ENCODE measurements around the gene LIMK2. TPM values are rescaled to one million over a fixed set of nuclear protein-coding genes. Genes with fewer than 3 reads are reported as not detected.

The LIMK2 gene

GRCh38 chr22:31328544-31328960, 116.5 kb downstream of the LIMK2 start:
- H3K36me3 ChIP-seq (ENCODE audit: control insufficient read depth, insufficient read depth, low read length) = peaks cover 29% of the 10 kb centered on the region
- no peak overlapping the region for H3K27ac ChIP-seq (ENCODE audit: low read depth, low read length)
- H4K8ac ChIP-seq (ENCODE audit: low read depth, low read length) = no peak overlapping the region
- H2BK5ac ChIP-seq (ENCODE audit: low read length) = no peak overlapping the region
- no peak overlapping the region for H3K4ac ChIP-seq (ENCODE audit: low read depth, low read length)
- H3K27me3 ChIP-seq (ENCODE audit: insufficient read depth, low read length, poor library complexity) = no peaks in the 10 kb centered on the region
- no peak overlapping the region for H3K4me3 ChIP-seq (ENCODE audit: low read length)
- no peak overlapping the region for H3K4me2 ChIP-seq (ENCODE audit: low read length)
- H3K18ac ChIP-seq (ENCODE audit: low read length) = no peak overlapping the region
- no peak for DNase-seq
- no peak overlapping the region for H3K9ac ChIP-seq (ENCODE audit: low read length)
- no peaks in the 10 kb centered on the region for H3K4me1 ChIP-seq (ENCODE audit: control insufficient read depth, low read depth, low read length)
- H2BK15ac ChIP-seq (replicated peaks; ENCODE audit: low read depth) = no peak overlapping the region
- H3K56ac ChIP-seq (ENCODE audit: low read length) = no peak overlapping the region
- peaks cover 12% of the 10 kb centered on the region for H3K79me1 ChIP-seq (ENCODE audit: low read length)
- no CpG with 5 or more reads among the region's 13 CpGs for WGBS (ENCODE audit: extremely low coverage, insufficient coverage, low lambda C conversion rate)
- no peak overlapping the region for H2BK120ac ChIP-seq (ENCODE audit: low read depth, low read length)
- H4K5ac ChIP-seq (ENCODE audit: low read length) = no peak overlapping the region
- no peak overlapping the region for H3K23ac ChIP-seq (ENCODE audit: low read length)
- H3K79me2 ChIP-seq (ENCODE audit: control insufficient read depth, insufficient read depth, low read length) = peaks cover 2% of the 10 kb centered on the region
- H2AK5ac ChIP-seq (ENCODE audit: low read length) = no peak overlapping the region

GRCh38 chr22:31329029-31329428, 116.9 kb downstream of the LIMK2 start:
- Histone ChIP-seq H3K27me3 (ENCODE audit: insufficient read depth, low read length, poor library complexity) (no peaks in the 10 kb centered on the region), H3K4ac (ENCODE audit: low read depth, low read length) (no peak overlapping the region), H2BK120ac (ENCODE audit: low read depth, low read length) (no peak overlapping the region), H3K4me2 (ENCODE audit: low read length) (no peak overlapping the region), H3K79me1 (ENCODE audit: low read length) (peaks cover 12% of the 10 kb centered on the region), H2AK5ac (ENCODE audit: low read length) (no peak overlapping the region), H3K56ac (ENCODE audit: low read length) (no peak overlapping the region), H3K27ac (ENCODE audit: low read depth, low read length) (no peak overlapping the region), H2BK5ac (ENCODE audit: low read length) (no peak overlapping the region), H2BK15ac (replicated peaks; ENCODE audit: low read depth) (no peak overlapping the region), H4K5ac (ENCODE audit: low read length) (no peak overlapping the region), H3K36me3 (ENCODE audit: control insufficient read depth, insufficient read depth, low read length) (peaks cover 29% of the 10 kb centered on the region), H3K9ac (ENCODE audit: low read length) (no peak overlapping the region), H3K18ac (ENCODE audit: low read length) (no peak overlapping the region), H3K4me1 (ENCODE audit: control insufficient read depth, low read depth, low read length) (no peaks in the 10 kb centered on the region), H3K23ac (ENCODE audit: low read length) (no peak overlapping the region), H3K79me2 (ENCODE audit: control insufficient read depth, insufficient read depth, low read length) (peaks cover 2% of the 10 kb centered on the region), H3K4me3 (ENCODE audit: low read length) (no peak overlapping the region), H4K8ac (ENCODE audit: low read depth, low read length) (no peak overlapping the region)
- no CpG with 5 or more reads among the region's 4 CpGs for WGBS (ENCODE audit: extremely low coverage, insufficient coverage, low lambda C conversion rate)
- no peak for DNase-seq

Small RNAs within 50 kb of the gene (small RNA-seq; reads per million reads assigned to genes)
- gene RF00019 (ENCODE audit: insufficient read depth) (not detected), gene RNA5SP496 (ENCODE audit: insufficient read depth) (not detected), gene RNU6-1128P (ENCODE audit: insufficient read depth) (not detected)

Data from mesendoderm (in vitro differentiated cells).